HCT116 (cell line): ENCODE results near the gene HIVEP2. TPM values are rescaled to one million over a fixed set of nuclear protein-coding genes. Genes with fewer than 3 reads are reported as not detected.

Experiments
- ATAC-seq: fragments of 200-7000 bp; cut with Tn5 transposase; 2 replicates; pipeline ENCODE4 v1.9.1; 2020; ENCODE audit warnings: mild to moderate bottlenecking, moderate library complexity
- BruUV-seq: library from RNA; stranded (reverse); fragments of 400-500 nt; replicated peaks from 2 replicates; lab custom pipeline; 2021; lab: Mats Ljungman, UMichigan
- CTCF ChIA-PET: fragments of 300-600 bp; sonication (Branson Sonifier 250); formaldehyde crosslinking; loops from one replicate; lab custom pipeline; 2021; ENCODE audit warnings: antibody characterized with exemption; lab: Charles Lee
- POLR2A ChIA-PET: fragments of 300-600, 350-600 bp; sonication (Branson Sonifier 250); formaldehyde crosslinking; loops from one replicate; lab custom pipeline; 2021; ENCODE audit warnings: antibody characterized with exemption; lab: Charles Lee
- RAD21 ChIA-PET, 2 experiments: fragments of 300-600 bp; sonication (Branson Sonifier 250); formaldehyde crosslinking; loops; one replicate each; lab custom pipeline; 2023; ENCODE audit warnings: low total read pairs in 2 of 2; ENCODE audit not compliant: uncharacterized antibody in 2 of 2, unreplicated experiment in 2 of 2, low non-redundant PET in 1 of 2; lab: Charles Lee
- DNase-seq: peaks from one replicate; pipeline ENCODE4 v3.0.0-alpha.2; 2010; ENCODE audit warnings: low read depth, low spot score
- H2AFZ ChIP-seq: fragments of 200-600 bp; shearing (Covaris generic), sonication (generic); 2 replicates; pipeline ENCODE4 v1.6.1; 2017; ENCODE audit warnings: low read depth, mixed run types, mixed read lengths, antibody characterized with exemption, low read length; ENCODE audit not compliant: poor library complexity, severe bottlenecking
- H3K27ac ChIP-seq: 2 replicates; pipeline ENCODE4 v1.5.1; 2012; ENCODE audit warnings: low read depth, low read length
- H3K27me3 ChIP-seq: fragments of 200-600 bp; sonication (generic); 2 replicates; pipeline ENCODE4 v1.6.1; 2016; ENCODE audit warnings: mixed run types, low read length, mixed read lengths; ENCODE audit not compliant: insufficient read depth
- H3K36me3 ChIP-seq, 2 experiments: fragments of 200-500 bp in 1 of 2; fragments of 200-600 bp in 1 of 2; sonication (Bioruptor generic) in 1 of 2; sonication (generic) in 1 of 2; 2 replicates each; pipeline versions ENCODE4 v1.5.1 to v1.6.1; 2014 to 2016; ENCODE audit warnings: low read length in 2 of 2, inconsistent platforms in 1 of 2, mixed read lengths in 1 of 2, mixed run types in 1 of 2; ENCODE audit not compliant: insufficient read depth in 2 of 2, control insufficient read depth in 1 of 2
- H3K4me1 ChIP-seq, 2 experiments: fragments of 200-600 bp in 1 of 2; sonication (generic) in 1 of 2; 2 replicates each; pipeline versions ENCODE4 v1.5.1 to v1.6.1; 2012 to 2017; ENCODE audit warnings: low read length in 2 of 2, inconsistent platforms in 1 of 2, mild to moderate bottlenecking in 1 of 2, mixed read lengths in 1 of 2, mixed run types in 1 of 2, moderate library complexity in 1 of 2; ENCODE audit not compliant: insufficient read depth in 2 of 2, control insufficient read depth in 1 of 2
- H3K4me2 ChIP-seq: fragments of 200-600 bp; sonication (generic); 2 replicates; pipeline ENCODE4 v1.6.1; 2017; ENCODE audit warnings: mixed run types, low read length, mixed read lengths
- H3K4me3 ChIP-seq, 2 experiments: fragments of 200-600 bp in 1 of 2; sonication (generic) in 1 of 2; replicated peaks in 1 of 2; 2 replicates each; pipeline ENCODE4 v1.5.1; 2011 to 2016; ENCODE audit warnings: low read length in 2 of 2, control low read depth in 1 of 2, low read depth in 1 of 2, mild to moderate bottlenecking in 1 of 2, mixed read lengths in 1 of 2, mixed run types in 1 of 2
- H3K79me2 ChIP-seq: fragments of 200-600 bp; sonication (generic); 2 replicates; pipeline ENCODE4 v1.6.1; 2017; ENCODE audit warnings: mild to moderate bottlenecking, mixed run types, low read length, moderate library complexity, mixed read lengths; ENCODE audit not compliant: insufficient read depth
- H3K9ac ChIP-seq: fragments of 200-600 bp; sonication (generic); 2 replicates; pipeline ENCODE4 v1.6.1; 2016; ENCODE audit warnings: low read length, mixed read lengths
- H3K9me2 ChIP-seq: fragments of 200-600 bp; sonication (generic), shearing (Covaris generic); 2 replicates; pipeline ENCODE4 v1.6.1; 2017; ENCODE audit warnings: mixed run types, mild to moderate bottlenecking, moderate library complexity; ENCODE audit not compliant: insufficient read depth
- H3K9me3 ChIP-seq, 2 experiments: fragments of 200-500 bp in 1 of 2; fragments of 200-600 bp in 1 of 2; sonication (Bioruptor generic) in 1 of 2; sonication (generic) in 1 of 2; 2 replicates each; pipeline ENCODE4 v1.6.1; 2014 to 2017; ENCODE audit warnings: low read length in 2 of 2, mixed read lengths in 2 of 2, inconsistent platforms in 1 of 2, low read depth in 1 of 2, mild to moderate bottlenecking in 1 of 2, mixed run types in 1 of 2, moderate library complexity in 1 of 2; ENCODE audit not compliant: control insufficient read depth in 1 of 2, insufficient read depth in 1 of 2
- H4K20me1 ChIP-seq: fragments of 200-600 bp; sonication (generic), shearing (Covaris generic); 2 replicates; pipeline ENCODE4 v1.6.1; 2017; ENCODE audit warnings: mixed run types, mild to moderate bottlenecking, moderate library complexity; ENCODE audit not compliant: insufficient read depth
- CBX3 ChIP-seq: IDR thresholded peaks from 2 replicates; pipeline ENCODE4 v1.6.1; 2012; ENCODE audit warnings: low read depth
- EGR1 ChIP-seq: IDR thresholded peaks from 2 replicates; pipeline ENCODE4 v1.6.1; 2012; ENCODE audit warnings: low read depth
- ELF1 ChIP-seq: IDR thresholded peaks from 2 replicates; pipeline ENCODE4 v1.6.1; 2012; ENCODE audit warnings: low read depth, borderline replicate concordance
- EZH2 ChIP-seq: fragments of 200-600 bp; sonication (generic); IDR thresholded peaks from 2 replicates; pipeline ENCODE4 v1.6.1; 2017; ENCODE audit warnings: antibody characterized with exemption, mixed run types
- EZH2phosphoT487 ChIP-seq: fragments of 200-600 bp; IDR thresholded peaks from 2 replicates; pipeline ENCODE4 v1.6.1; 2018; ENCODE audit warnings: antibody characterized with exemption, borderline replicate concordance
- FOSL1 ChIP-seq: IDR thresholded peaks from 2 replicates; pipeline ENCODE4 v1.6.1; 2012; ENCODE audit warnings: low read depth
- JUND ChIP-seq: IDR thresholded peaks from 2 replicates; pipeline ENCODE4 v1.6.1; 2012
- SIN3A ChIP-seq: IDR thresholded peaks from 2 replicates; pipeline ENCODE4 v1.6.1; 2012; ENCODE audit warnings: low read depth
- SP1 ChIP-seq: IDR thresholded peaks from 2 replicates; pipeline ENCODE4 v1.6.1; 2012; ENCODE audit warnings: low read depth
- SRF ChIP-seq: IDR thresholded peaks from 2 replicates; pipeline ENCODE4 v1.6.1; 2012; ENCODE audit warnings: low read depth
- TCF7L2 ChIP-seq: IDR thresholded peaks from 2 replicates; pipeline ENCODE4 v1.7.0; 2011; ENCODE audit warnings: borderline replicate concordance, inconsistent platforms; ENCODE audit not compliant: insufficient read depth, insufficient read length; ENCODE audit errors: extremely low read depth
- ZFX ChIP-seq: fragments of 450-650 bp; IDR thresholded peaks from 2 replicates; pipeline ENCODE4 v1.6.1; 2017
- ZNF274 ChIP-seq: fragments of 200-500 bp; sonication (Bioruptor generic); IDR thresholded peaks from 2 replicates; pipeline ENCODE4 v1.6.1; 2014; ENCODE audit warnings: mild to moderate bottlenecking, low read depth, low read length, inconsistent platforms
- intact Hi-C: fragments of 100-400 bp; cut with micrococcal nuclease; formaldehyde crosslinking; loops from 2 replicates; pipeline ENCODE4 v1.10.0; 2022
- total RNA-seq: library from RNA; stranded (reverse); gene quantifications from one replicate; pipeline ENCODE4 v1.2.1, GENCODE V29; 2021; ENCODE audit not compliant: unreplicated experiment
- TF ChIP-seq, protein P1 (sequence below): IDR thresholded peaks from 2 replicates; pipeline ENCODE4 v1.6.1; 2012
- TF ChIP-seq, protein P2 (sequence below): IDR thresholded peaks from 2 replicates; pipeline ENCODE4 v1.6.1; 2012; ENCODE audit warnings: low read depth
- TF ChIP-seq, protein P3 (sequence below): IDR thresholded peaks from 2 replicates; pipeline ENCODE4 v1.6.1; 2012

HIVEP2 gene
- total RNA-seq, 1 experiment from 2014 or later = 8.1 TPM

DNA sequence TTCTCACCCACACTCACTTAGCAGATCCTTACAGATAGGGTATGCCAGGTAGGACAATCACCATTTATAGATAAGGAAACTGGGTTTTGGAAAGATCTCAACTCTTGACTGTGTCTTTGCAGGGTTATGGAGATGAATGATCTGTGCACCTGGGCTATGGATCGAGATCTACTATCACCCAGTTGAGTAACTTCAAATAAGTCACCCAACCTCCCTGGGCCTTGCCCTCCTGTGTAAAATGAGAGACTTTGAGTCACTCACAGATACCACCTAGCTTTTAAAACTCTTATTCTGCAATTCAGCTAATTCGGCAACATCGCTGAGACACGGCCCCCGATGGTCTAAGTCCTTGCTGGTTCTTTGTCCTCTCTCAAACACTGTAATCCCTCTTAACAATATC lies 53.5 kb downstream of the HIVEP2 start:
- H3K4me2 ChIP-seq = no peak overlapping the region
- no peaks in the 10 kb centered on the region for H3K79me2 ChIP-seq
- no peaks in the 10 kb centered on the region for H4K20me1 ChIP-seq
- no TSS peak for BruUV-seq
- no peaks in the 10 kb centered on the region for H3K9me2 ChIP-seq
- RAD21 ChIA-PET = no interaction called here
- ATAC-seq (no peak), DNase-seq (no peak)
- H3K36me3 ChIP-seq = no peaks in the 10 kb centered on the region
- CTCF ChIA-PET = no interaction called here
- H3K9me3 ChIP-seq = no peaks in the 10 kb centered on the region
- intact Hi-C loops = no loop called here
- H3K27ac ChIP-seq = no peak overlapping the region
- peaks cover 9 to 18% of the 10 kb centered on the region in 2 experiments; a peak in 3 of 4 replicates for H3K4me1 ChIP-seq
- POLR2A ChIA-PET = no interaction called here
- no peak for TF ChIP-seq SIN3A
- TF ChIP-seq EGR1 = no peak
- TF ChIP-seq EZH2 = no peak
- TF ChIP-seq, protein P1, sequence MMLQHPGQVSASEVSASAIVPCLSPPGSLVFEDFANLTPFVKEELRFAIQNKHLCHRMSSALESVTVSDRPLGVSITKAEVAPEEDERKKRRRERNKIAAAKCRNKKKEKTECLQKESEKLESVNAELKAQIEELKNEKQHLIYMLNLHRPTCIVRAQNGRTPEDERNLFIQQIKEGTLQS = no peak
- no peak for TF ChIP-seq JUND
- TF ChIP-seq TCF7L2 = no peak
- no peak for TF ChIP-seq ELF1
- TF ChIP-seq, protein P2, sequence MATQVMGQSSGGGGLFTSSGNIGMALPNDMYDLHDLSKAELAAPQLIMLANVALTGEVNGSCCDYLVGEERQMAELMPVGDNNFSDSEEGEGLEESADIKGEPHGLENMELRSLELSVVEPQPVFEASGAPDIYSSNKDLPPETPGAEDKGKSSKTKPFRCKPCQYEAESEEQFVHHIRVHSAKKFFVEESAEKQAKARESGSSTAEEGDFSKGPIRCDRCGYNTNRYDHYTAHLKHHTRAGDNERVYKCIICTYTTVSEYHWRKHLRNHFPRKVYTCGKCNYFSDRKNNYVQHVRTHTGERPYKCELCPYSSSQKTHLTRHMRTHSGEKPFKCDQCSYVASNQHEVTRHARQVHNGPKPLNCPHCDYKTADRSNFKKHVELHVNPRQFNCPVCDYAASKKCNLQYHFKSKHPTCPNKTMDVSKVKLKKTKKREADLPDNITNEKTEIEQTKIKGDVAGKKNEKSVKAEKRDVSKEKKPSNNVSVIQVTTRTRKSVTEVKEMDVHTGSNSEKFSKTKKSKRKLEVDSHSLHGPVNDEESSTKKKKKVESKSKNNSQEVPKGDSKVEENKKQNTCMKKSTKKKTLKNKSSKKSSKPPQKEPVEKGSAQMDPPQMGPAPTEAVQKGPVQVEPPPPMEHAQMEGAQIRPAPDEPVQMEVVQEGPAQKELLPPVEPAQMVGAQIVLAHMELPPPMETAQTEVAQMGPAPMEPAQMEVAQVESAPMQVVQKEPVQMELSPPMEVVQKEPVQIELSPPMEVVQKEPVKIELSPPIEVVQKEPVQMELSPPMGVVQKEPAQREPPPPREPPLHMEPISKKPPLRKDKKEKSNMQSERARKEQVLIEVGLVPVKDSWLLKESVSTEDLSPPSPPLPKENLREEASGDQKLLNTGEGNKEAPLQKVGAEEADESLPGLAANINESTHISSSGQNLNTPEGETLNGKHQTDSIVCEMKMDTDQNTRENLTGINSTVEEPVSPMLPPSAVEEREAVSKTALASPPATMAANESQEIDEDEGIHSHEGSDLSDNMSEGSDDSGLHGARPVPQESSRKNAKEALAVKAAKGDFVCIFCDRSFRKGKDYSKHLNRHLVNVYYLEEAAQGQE = no peak
- TF ChIP-seq, protein P3, sequence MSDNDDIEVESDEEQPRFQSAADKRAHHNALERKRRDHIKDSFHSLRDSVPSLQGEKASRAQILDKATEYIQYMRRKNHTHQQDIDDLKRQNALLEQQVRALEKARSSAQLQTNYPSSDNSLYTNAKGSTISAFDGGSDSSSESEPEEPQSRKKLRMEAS = no peak
- TF ChIP-seq EZH2phosphoT487 = no peak
- TF ChIP-seq SP1 = no peak
- TF ChIP-seq SRF = no peak
- no peak for TF ChIP-seq CBX3
- no peak for TF ChIP-seq ZFX
- TF ChIP-seq ZNF274 = no peak
- no peak for TF ChIP-seq FOSL1
- no peak overlapping the region for H3K4me3 ChIP-seq
- H3K27me3 ChIP-seq = no peaks in the 10 kb centered on the region
- H2AFZ ChIP-seq = no peak overlapping the region
- no peak overlapping the region for H3K9ac ChIP-seq
